Testis (tissue), 3 donors: ENCODE results near the gene SULT1B1. TPM values are rescaled to one million over a fixed set of nuclear protein-coding genes. Genes with fewer than 3 reads are reported as not detected.

Experiments used
- DNase-seq: peaks from one replicate; pipeline ENCODE4 v3.0.0-alpha.2; 2019
- H3K27ac ChIP-seq, 2 donors: fragments of 200-600 bp; sonication (generic); one replicate each; pipeline ENCODE4 v1.5.1; 2019
- H3K27me3 ChIP-seq: fragments of 200-600 bp; sonication (generic); one replicate; pipeline ENCODE4 v1.5.1; 2019
- H3K36me3 ChIP-seq: fragments of 200-600 bp; sonication (generic); one replicate; pipeline ENCODE4 v1.5.1; 2017; ENCODE audit warnings: low read depth; ENCODE audit errors: missing control alignments
- H3K4me1 ChIP-seq: fragments of 200-600 bp; sonication (generic); one replicate; pipeline ENCODE4 v1.5.1; 2019
- H3K4me3 ChIP-seq, 2 donors: fragments of 200-600 bp; sonication (generic); one replicate each; pipeline ENCODE4 v1.5.1; 2017 to 2019
- H3K9me3 ChIP-seq: fragments of 200-600 bp; sonication (generic); one replicate; pipeline ENCODE4 v1.5.1; 2017
- CTCF ChIP-seq, 3 experiments: fragments of 450-650 bp in 2 of 3; fragments of 200-600 bp in 1 of 3; sonication (generic) in 1 of 3; IDR thresholded peaks; one replicate each; pipeline ENCODE4 v1.5.1; 2016 to 2019; ENCODE audit warnings: antibody characterized with exemption in 3 of 3, mild to moderate bottlenecking in 2 of 3, moderate library complexity in 1 of 3
- POLR2A ChIP-seq: fragments of 450-650 bp; IDR thresholded peaks from one replicate; pipeline ENCODE4 v1.6.1; 2017; ENCODE audit warnings: antibody characterized with exemption, mild to moderate bottlenecking, moderate library complexity
- WGBS, 2 donors: methylation state at CpG; one replicate each; pipeline ENCODE4 v1.1.5; 2018; 5-methylcytosine and 5-hydroxymethylcytosine counted together
- intact Hi-C: fragments of 100-400 bp; cut with DNase I; formaldehyde crosslinking; loops from one replicate; pipeline ENCODE4 v1.15.1; 2023; ENCODE audit warnings: low total_unique reads
- polyA plus RNA-seq: library from polyadenylated mRNA; stranded (reverse); fragments of 350-450 nt; fragmentation: Illumina TruSeq; extraction: RNeasy Lipid Tissue Mini Kit (QIAGEN cat#74804); gene quantifications from one replicate; pipeline ENCODE4 v1.2.3, GENCODE V29; 2014; ENCODE audit warnings: low read depth, low replicate concordance; ENCODE audit not compliant: insufficient read depth
- total RNA-seq, 2 donors: library from RNA; depleted of rRNA; stranded (reverse); fragments of >200 nt; gene quantifications; one replicate each; pipeline ENCODE4 v1.2.3, GENCODE V29; 2016

Gene SULT1B1
- total and polyA plus RNA-seq, 3 donors from 2014 or later, result 0.24 to 0.34 (median 0.31) TPM

- 88 to 91% methylated on average over 4 of the region's 4 CpGs for WGBS, 2 donors
- Histone ChIP-seq H3K36me3 (no peaks in the 10 kb centered on the region), H3K4me3 (no peak overlapping the region), H3K27me3 (no peaks in the 10 kb centered on the region), H3K9me3 (no peaks in the 10 kb centered on the region), H3K27ac (no peak overlapping the region), H3K4me1 (no peaks in the 10 kb centered on the region)
- no peak for DNase-seq
- TF ChIP-seq POLR2A (no peak), CTCF (IDR thresholded peaks at IDR 0.05) (no peak)
- intact Hi-C loops, result no loop called here
Measured at GRCh38 chr4:69701696-69702095, 58.7 kb downstream of the SULT1B1 start.

- Histone ChIP-seq H3K9me3 (no peaks in the 10 kb centered on the region), H3K27ac (no peak overlapping the region), H3K36me3 (no peaks in the 10 kb centered on the region), H3K4me1 (no peaks in the 10 kb centered on the region), H3K4me3 (no peak overlapping the region), H3K27me3 (no peaks in the 10 kb centered on the region)
- WGBS, 2 donors, result 91 to 100% methylated on average over 1 of the region's 1 CpG
- intact Hi-C loops, result no loop called here
- TF ChIP-seq CTCF (IDR thresholded peaks at IDR 0.05) (no peak), POLR2A (no peak)
- DNase-seq, result no peak
Measured at GRCh38 chr4:69697536-69698242, 62.7 kb downstream of the SULT1B1 start.

GRCh38 chr4:69689599-69689998, 70.8 kb downstream of the SULT1B1 start:
- Histone ChIP-seq H3K4me3 (no peak overlapping the region), H3K36me3 (no peaks in the 10 kb centered on the region), H3K27ac (no peak overlapping the region), H3K27me3 (no peaks in the 10 kb centered on the region), H3K9me3 (no peaks in the 10 kb centered on the region), H3K4me1 (no peaks in the 10 kb centered on the region)
- 27 to 29% methylated on average over 1 of the region's 1 CpG for WGBS, 2 donors
- intact Hi-C loops, result loop anchor here (10.0 kb wide), 1 partner anchor 185 kb away; no protein-coding TSS in a partner anchor
- no peak for DNase-seq
- TF ChIP-seq CTCF (IDR thresholded peaks at IDR 0.05), result peak in 2 of 3 experiments; percentile 20 to 43
- TF ChIP-seq POLR2A, result no peak

GRCh38 chr4:69684804-69685203, 75.6 kb downstream of the SULT1B1 start:
- Histone ChIP-seq H3K4me3 (no peak overlapping the region), H3K27me3 (no peaks in the 10 kb centered on the region), H3K4me1 (no peaks in the 10 kb centered on the region), H3K27ac (no peak overlapping the region), H3K9me3 (no peaks in the 10 kb centered on the region), H3K36me3 (no peaks in the 10 kb centered on the region)
- TF ChIP-seq CTCF (IDR thresholded peaks at IDR 0.05) (no peak), POLR2A (no peak)
- no peak for DNase-seq
- intact Hi-C loops, result loop anchor here (10.0 kb wide), 1 partner anchor 190 kb away; no protein-coding TSS in a partner anchor
- WGBS, 2 donors, result 64 to 73% methylated on average over 4 of the region's 4 CpGs

Other genes starting within 250 kb of the SULT1B1 start
- not detected for gene UGT2A2, start 121.0 kb downstream of the SULT1B1 start, total RNA-seq
- gene UGT2A2, start 121.0 kb downstream of the SULT1B1 start, polyA plus RNA-seq, result not detected
- under 1 TPM in 1 of 2 donors, not detected in 1; 0.12 TPM for gene UGT2A1, start 107.4 kb downstream of the SULT1B1 start, total RNA-seq
- not detected for gene UGT2A1, start 107.4 kb downstream of the SULT1B1 start, polyA plus RNA-seq
- gene SULT1E1, start 99.5 kb upstream of the SULT1B1 start, total RNA-seq, result not detected
- gene SULT1E1, start 99.5 kb upstream of the SULT1B1 start, polyA plus RNA-seq, result not detected
- gene CSN1S1, start 170.4 kb upstream of the SULT1B1 start, total RNA-seq, result under 1 TPM in 1 of 2 donors, not detected in 1; 0.56 TPM
- gene CSN1S1, start 170.4 kb upstream of the SULT1B1 start, polyA plus RNA-seq, result 0.45 TPM
- not detected for gene CSN2, start 205.1 kb upstream of the SULT1B1 start, total RNA-seq
- gene CSN2, start 205.1 kb upstream of the SULT1B1 start, polyA plus RNA-seq, result not detected
- not detected for gene STATH, start 235.3 kb upstream of the SULT1B1 start, total RNA-seq
- gene STATH, start 235.3 kb upstream of the SULT1B1 start, polyA plus RNA-seq, result not detected